Vagina (tissue), 2 donors: ENCODE results near the gene FASN.

Source experiments
- POLR2AphosphoS5 ChIP-seq, 2 donors: sonication (generic); formaldehyde crosslinking; IDR thresholded peaks; one replicate each; pipeline ENCODE4 v1.9.0; 2017; ENCODE audit warnings: antibody characterized with exemption in 2 of 2, mild to moderate bottlenecking in 2 of 2, low read depth in 1 of 2; ENCODE audit not compliant: insufficient read depth in 1 of 2
- TF ChIP-seq, protein P1 (sequence below), 3 experiments: fragments of 450-650 bp in 2 of 3; fragments of 200-600 bp in 1 of 3; sonication (generic) in 1 of 3; IDR thresholded peaks; one replicate each; pipeline ENCODE4 v1.5.1; 2017 to 2019; ENCODE audit warnings: antibody characterized with exemption in 3 of 3, mild to moderate bottlenecking in 2 of 3, moderate library complexity in 2 of 3

DNA sequence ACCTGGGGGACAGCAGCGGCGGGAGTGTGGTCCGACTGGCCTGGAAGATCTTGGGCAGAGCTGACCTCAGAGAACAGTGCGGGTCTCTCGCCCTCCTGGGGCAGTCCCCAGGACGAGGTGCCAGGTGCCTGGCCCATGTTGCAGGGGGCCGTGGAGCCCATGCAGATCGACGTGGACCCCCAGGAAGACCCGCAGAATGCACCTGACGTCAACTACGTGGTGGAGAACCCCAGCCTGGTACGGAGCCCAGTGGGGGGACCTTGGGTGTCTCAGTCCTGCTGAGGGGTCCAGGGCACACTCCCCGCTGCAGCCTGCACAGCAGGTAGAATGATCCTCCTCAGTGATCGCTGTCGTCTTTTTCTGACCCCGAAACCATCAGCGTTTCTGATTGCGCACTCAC, 44.9 kb downstream of the FASN start:
- TF ChIP-seq, protein P1, sequence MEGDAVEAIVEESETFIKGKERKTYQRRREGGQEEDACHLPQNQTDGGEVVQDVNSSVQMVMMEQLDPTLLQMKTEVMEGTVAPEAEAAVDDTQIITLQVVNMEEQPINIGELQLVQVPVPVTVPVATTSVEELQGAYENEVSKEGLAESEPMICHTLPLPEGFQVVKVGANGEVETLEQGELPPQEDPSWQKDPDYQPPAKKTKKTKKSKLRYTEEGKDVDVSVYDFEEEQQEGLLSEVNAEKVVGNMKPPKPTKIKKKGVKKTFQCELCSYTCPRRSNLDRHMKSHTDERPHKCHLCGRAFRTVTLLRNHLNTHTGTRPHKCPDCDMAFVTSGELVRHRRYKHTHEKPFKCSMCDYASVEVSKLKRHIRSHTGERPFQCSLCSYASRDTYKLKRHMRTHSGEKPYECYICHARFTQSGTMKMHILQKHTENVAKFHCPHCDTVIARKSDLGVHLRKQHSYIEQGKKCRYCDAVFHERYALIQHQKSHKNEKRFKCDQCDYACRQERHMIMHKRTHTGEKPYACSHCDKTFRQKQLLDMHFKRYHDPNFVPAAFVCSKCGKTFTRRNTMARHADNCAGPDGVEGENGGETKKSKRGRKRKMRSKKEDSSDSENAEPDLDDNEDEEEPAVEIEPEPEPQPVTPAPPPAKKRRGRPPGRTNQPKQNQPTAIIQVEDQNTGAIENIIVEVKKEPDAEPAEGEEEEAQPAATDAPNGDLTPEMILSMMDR (IDR thresholded peaks at IDR 0.05) = no peak
- no peak for TF ChIP-seq POLR2AphosphoS5 (IDR thresholded peaks at IDR 0.05; ENCODE audit: insufficient read depth in 1 of 2, low read depth in 1 of 2)
